ENCODE data around the gene FAR1.
A peak's percentile ranks its signal among the peaks of the same experiment; 100 is the strongest.

Gene FAR1

DNA sequence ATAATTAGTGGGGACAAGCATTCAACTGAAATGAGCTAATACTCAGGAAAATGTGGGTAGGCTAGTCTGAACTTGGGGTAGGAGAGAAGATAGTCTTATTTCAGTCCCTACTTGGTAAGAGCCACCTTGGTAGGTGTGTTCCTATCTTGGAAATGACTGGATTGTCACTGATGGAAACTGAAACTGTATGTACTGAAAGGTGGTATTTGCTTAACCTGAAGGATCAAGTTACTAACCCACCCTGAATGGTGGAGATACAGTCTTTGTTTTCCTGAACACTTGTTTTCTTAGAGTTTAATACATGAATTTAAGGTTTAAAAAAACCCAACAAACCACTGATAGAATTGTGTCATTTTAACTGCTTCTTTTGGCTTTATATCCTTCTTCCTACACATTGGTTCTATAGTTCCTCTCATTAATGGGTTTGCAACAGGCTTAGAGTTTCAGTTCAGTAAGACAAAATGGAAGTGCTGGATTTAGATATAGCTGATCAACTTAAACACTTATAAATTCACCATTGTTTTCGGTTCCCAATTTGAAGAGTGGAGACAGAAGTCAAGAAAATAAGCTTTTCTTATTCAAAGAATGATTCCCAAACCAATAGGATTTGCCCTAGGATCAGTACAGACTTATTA is 4.2 kb downstream of the FAR1 start:
- DNase-seq: no peak

- DNase-seq: no peak
Observed at GRCh38 chr11:13674799-13675509, 6.5 kb downstream of the FAR1 start.

DNA sequence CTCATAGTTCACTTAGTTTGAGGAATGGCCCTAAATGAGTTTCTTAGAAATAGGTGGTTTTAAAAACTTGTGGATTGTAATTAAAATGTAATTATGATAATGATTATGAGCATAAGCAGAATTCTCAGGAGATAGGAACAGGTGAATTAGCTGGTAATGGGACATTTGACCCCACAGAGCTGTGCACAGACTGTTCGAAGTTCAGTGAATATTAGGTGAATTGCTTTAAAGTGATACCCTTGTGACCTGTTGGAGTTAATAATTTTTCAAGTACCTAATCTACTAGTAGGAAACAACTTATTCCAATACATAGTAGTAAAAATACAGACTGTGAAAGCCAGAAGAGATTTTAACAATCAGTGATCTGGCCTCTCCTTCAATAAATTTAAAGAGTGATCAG is 8.1 kb downstream of the FAR1 start:
- DNase-seq: no peak

DNA sequence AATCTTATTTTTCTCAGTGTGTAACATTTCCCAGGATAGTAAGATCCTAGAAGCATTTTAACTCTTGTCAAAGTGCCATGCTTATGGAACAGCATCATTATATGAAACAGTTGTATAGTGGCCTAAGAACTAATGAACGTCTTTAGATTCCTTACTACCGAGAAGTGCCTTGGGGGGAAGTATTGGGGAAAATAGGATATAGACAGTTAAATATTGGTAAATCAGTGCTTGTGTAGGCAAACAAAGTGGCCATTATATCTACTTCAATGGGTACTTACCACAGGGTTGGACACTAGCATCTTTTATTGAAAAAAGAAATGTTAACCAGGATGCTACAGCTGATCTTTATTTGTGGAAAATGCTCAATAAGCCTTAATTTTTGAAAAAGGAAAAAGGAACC is 11.3 kb downstream of the FAR1 start:
- DNase-seq: no peak

- DNase-seq: peak in 1 of 2 donors; percentile 14
Observed at GRCh38 chr11:13680501-13681264, 12.2 kb downstream of the FAR1 start.

GRCh38 chr11:13681446-13681845 is 13.0 kb downstream of the FAR1 start:
- no peak for DNase-seq

GRCh38 chr11:13682212-13682611 is 13.7 kb downstream of the FAR1 start:
- no peak for DNase-seq

- DNase-seq: no peak
Observed at GRCh38 chr11:13685461-13686108, 17.1 kb downstream of the FAR1 start.

DNA sequence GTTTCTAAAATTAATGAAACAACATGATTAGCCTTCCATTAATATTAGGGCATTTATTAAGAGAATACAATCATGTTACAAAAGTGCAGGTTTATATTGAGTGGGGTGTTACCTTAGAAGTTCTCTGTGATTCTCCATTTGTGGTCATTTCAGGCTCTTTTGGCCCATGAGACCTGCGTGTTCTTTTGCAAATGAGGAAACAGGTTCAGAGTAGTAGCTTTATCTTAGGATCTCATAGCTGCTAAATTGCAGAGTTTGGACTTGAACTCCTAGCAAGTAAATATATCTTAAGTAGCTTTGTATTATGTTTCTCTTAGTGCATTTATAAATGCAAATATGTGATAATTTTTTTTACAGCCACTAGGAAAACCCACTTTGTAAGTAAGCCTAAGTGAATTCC is 18.3 kb downstream of the FAR1 start:
- DNase-seq: no peak

- no peak for DNase-seq
Observed at GRCh38 chr11:13687271-13687670, 18.8 kb downstream of the FAR1 start.

- no peak for DNase-seq
Observed at GRCh38 chr11:13691286-13691899, 22.9 kb downstream of the FAR1 start.

- no peak for DNase-seq
Observed at GRCh38 chr11:13692172-13692571, 23.7 kb downstream of the FAR1 start.

GRCh38 chr11:13694115-13694514 is 25.6 kb downstream of the FAR1 start:
- no peak for DNase-seq

DNA sequence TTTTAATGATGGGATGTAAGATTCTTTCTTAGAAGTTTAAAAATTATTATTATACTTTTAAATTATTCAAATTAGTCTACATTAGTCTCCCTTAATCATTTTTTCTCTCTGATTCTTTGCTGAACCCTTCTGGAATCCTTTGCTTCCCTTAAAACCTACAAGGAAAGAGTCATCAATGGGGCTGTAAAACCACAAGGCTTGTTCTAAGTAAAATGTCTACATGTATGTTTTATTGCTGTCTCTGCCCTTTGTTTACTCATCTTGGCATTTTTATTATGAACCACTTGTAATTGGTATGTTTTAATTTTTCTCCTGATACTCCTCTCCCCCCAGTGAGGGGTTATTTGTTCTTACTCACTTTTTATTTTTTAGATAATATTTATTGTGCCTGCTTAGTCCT is 27.4 kb downstream of the FAR1 start:
- DNase-seq: no peak

DNA sequence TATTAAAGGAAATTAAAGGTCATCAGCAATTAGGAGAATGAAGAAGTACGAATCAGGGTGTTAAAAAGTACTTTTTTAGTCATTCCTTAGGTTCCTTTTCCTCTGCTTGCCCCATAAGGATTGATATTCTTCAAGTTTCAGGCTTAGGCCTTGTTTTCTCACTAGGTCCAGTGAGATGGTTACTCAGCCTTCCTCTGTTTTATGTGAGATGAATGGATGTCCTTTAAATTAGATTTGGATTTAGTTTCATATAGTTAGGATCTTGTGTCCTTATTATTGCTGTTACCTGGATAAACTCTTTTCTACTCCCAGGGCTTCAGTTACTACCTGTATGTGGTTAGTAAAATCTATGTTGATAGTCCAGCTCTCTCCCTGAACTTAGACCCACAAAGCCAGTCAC is 29.2 kb downstream of the FAR1 start:
- no peak for DNase-seq

DNA sequence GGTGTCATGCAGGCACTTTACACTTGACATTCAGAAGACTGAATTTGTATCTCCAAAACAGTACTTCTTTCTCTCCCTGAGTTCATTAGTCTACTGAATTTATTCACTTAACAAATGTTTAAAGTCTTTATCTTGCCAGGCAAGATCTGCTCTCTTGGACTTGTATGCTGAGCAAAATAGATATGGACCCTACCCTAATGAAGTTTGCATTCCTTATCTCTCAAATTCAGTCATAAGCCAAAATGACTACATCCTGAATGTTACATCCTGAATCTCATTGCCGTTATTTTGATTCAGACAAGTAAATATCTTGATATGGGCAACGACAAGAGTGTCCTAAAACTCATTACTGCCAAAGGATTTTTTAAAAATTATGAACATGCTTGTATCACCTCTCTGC is 29.7 kb downstream of the FAR1 start:
- DNase-seq: no peak

DNA sequence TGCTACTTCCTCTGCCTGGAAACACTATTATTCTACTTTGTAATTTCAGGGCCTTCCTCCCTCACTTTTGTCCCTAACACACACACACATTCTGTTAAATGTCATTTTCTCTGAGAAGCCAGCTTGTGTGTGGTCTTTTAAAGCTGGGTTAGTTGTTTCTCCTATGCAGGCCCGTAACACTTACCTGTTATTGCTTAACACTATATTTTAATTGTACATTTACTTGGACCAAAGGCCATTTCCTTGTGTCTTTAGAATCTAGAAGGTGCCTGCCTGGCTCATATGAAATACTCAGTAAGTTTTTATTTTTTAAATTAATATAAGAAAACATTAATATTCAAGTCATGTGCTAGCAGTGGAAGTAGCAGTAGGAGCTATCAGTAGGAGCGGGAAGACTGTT is 30.6 kb downstream of the FAR1 start:
- DNase-seq: no peak

- no peak for DNase-seq
Observed at GRCh38 chr11:13699870-13700269, 31.4 kb downstream of the FAR1 start.

DNA sequence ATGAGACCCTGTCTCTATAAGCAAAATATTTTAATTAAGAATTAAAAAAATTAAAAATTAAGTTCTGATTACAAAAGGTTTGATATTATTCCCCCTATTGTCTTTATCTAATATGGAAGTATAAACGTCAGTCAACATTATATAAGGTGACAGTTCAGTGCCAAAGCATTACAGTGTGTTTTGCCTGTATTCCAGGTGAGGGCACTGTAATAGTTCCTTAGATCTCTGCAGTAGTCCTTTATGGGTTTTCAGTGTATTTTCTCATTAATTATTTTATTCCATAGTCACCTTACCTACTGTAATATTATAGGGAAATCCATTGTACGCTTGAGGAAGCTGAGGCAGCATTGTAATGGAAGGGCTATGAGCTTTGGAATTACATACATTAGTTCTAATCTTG is 33.0 kb downstream of the FAR1 start:
- DNase-seq: no peak

DNA sequence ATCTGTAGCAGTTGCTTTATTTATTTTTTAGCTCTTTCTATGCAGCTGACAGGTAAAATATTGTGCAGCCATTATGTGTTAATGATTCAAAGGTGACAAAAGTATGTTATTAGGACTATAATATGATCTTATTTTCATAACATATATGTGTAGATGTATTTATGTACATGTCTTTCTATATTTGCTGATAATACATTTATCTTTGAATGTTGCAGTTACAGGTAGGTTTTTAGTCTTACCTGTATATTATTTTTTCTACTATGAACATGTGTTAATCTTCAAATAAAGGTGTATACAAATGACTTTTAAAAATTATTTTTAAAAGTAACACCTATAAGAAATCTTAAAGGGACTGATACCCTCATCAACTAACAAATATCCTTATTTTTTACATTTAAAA is 33.6 kb downstream of the FAR1 start:
- DNase-seq: no peak

DNA sequence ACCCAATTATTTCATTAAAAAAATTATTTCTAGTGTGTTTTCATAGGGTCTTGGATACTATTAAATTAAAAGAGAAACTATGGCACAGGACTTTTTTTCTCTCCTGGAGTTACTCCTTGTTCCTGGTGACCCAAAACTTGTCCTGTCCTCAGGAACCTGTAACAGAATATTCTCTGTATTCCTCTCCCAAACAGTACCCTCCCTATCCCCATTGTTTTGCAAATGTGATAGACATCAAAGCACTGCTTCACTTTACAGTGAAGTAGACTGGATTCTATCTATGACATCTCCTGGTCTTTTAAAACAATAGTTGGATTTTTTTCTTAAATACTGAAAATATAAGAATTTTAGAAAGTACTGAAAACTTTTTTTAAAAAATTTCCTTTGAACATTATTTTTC is 37.2 kb downstream of the FAR1 start:
- DNase-seq: no peak

GRCh38 chr11:13713982-13714381 is 45.5 kb downstream of the FAR1 start:
- no peak for DNase-seq

DNA sequence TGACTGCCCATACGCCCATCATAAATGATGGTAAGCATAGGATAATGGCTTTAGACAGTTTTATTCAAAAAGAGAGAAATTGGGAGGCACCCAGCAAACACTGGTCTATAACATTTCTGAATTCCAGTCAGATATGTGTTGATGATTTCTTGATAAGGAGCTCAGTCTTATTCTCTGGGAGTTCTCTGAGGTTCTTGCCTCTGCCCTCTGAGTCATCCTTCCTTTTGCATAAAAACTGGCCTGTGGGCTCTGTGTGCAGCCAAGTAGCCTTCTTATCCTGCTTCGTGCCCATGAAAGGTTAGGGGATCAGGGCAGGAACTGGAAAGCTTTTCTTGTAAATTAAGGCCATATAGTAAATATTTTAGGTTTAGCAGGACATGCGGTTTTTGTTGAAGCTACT is 48.9 kb downstream of the FAR1 start:
- DNase-seq: no peak

Measured in CD4-positive, alpha-beta T cell treated with Interleukin-1 beta for 1 hour (primary cell).